ENCODE data around the gene MTF2.
"Not testable (repeated sequence)": the region's sequence is repeated elsewhere in the genome, so short reads cannot be mapped to it uniquely, and the experiment has no call there.

MTF2 gene

GRCh38 chr1:93078986-93079654, at the start of gene MTF2:
MTF2 (plus strand) TSS chr1:93079283; CDS start chr1:93079527, 244 bp downstream.
- DNase-seq: peak; percentile 95

GRCh38 chr1:93029317-93029716, 49.8 kb upstream of the MTF2 start:
- DNase-seq: peak; percentile 61

- DNase-seq: not testable (repeated sequence)
These were observed 48.9 kb upstream of the MTF2 start for GRCh38 chr1:93030191-93030590.

GRCh38 chr1:93031711-93032110, 47.4 kb upstream of the MTF2 start:
- no peak for DNase-seq

- no peak for DNase-seq
These were observed 46.1 kb upstream of the MTF2 start for GRCh38 chr1:93033029-93033428.

GRCh38 chr1:93033785-93034184, 45.3 kb upstream of the MTF2 start:
- no peak for DNase-seq

GRCh38 chr1:93034397-93034796, 44.7 kb upstream of the MTF2 start:
- DNase-seq: no peak

GRCh38 chr1:93036672-93037071, 42.4 kb upstream of the MTF2 start:
- DNase-seq: no peak

GRCh38 chr1:93042187-93043056, 36.7 kb upstream of the MTF2 start:
- DNase-seq: peak; percentile 85

- no peak for DNase-seq
These were observed 36.0 kb upstream of the MTF2 start for GRCh38 chr1:93043057-93043557.

GRCh38 chr1:93047618-93048017, 31.5 kb upstream of the MTF2 start:
- DNase-seq: no peak

- DNase-seq: no peak
These were observed 27.1 kb upstream of the MTF2 start for GRCh38 chr1:93051961-93052360.

- peak; percentile 14 for DNase-seq
These were observed 22.9 kb upstream of the MTF2 start for GRCh38 chr1:93056214-93056613.

GRCh38 chr1:93056649-93057048, 22.4 kb upstream of the MTF2 start:
- DNase-seq: no peak

GRCh38 chr1:93061895-93062792, 16.9 kb upstream of the MTF2 start:
- peak; percentile 66 for DNase-seq

- DNase-seq: no peak
These were observed 2.8 kb upstream of the MTF2 start for GRCh38 chr1:93076268-93076667.

- DNase-seq: peak; percentile 31
These were observed 880 bp upstream of the MTF2 start for GRCh38 chr1:93078203-93078602.

- no peak for DNase-seq
These were observed 471 bp upstream of the MTF2 start for GRCh38 chr1:93078638-93078985.

GRCh38 chr1:93079685-93080141, 630 bp downstream of the MTF2 start:
- peak; percentile 27 for DNase-seq

- peak; percentile 69 for DNase-seq
These were observed 1.2 kb downstream of the MTF2 start for GRCh38 chr1:93080179-93080823.

- no peak for DNase-seq
These were observed 2.6 kb downstream of the MTF2 start for GRCh38 chr1:93081716-93082115.

- DNase-seq: no peak
These were observed 3.2 kb downstream of the MTF2 start for GRCh38 chr1:93082313-93082712.
